Common myeloid progenitor, CD34-positive (primary cell): ENCODE results near the gene RUNX3.

Experiments used
- CTCF ChIA-PET: fragments of 350-600 bp; sonication (Branson Sonifier 250); formaldehyde crosslinking; loops from one replicate; lab custom pipeline; 2021; ENCODE audit warnings: antibody characterized with exemption; lab: Charles Lee
- POLR2A ChIA-PET: fragments of 350-600 bp; sonication (Branson Sonifier 250); formaldehyde crosslinking; loops from one replicate; lab custom pipeline; 2021; ENCODE audit warnings: antibody characterized with exemption; lab: Charles Lee
- DNase-seq, 3 donors: peaks; one replicate each; pipeline versions ENCODE4 v3.0.0 to v3.0.0-alpha.2; 2013
- H3K27ac ChIP-seq, 2 experiments: 1 replicate in 1 of 2; 2 replicates in 1 of 2; pipeline ENCODE4 v1.7.0; 2013; ENCODE audit warnings: inconsistent platforms in 2 of 2, low read length in 2 of 2, mild to moderate bottlenecking in 2 of 2, low read depth in 1 of 2, moderate library complexity in 1 of 2; ENCODE audit not compliant: severe bottlenecking in 2 of 2, insufficient read depth in 1 of 2, poor library complexity in 1 of 2
- H3K27me3 ChIP-seq, 5 experiments: replicated peaks in 2 of 5; 1 replicate in 3 of 5; 2 replicates in 2 of 5; pipeline versions ENCODE4 v1.6.1 to v1.7.0; 2013; ENCODE audit warnings: low read length in 4 of 5, mild to moderate bottlenecking in 2 of 5, moderate library complexity in 2 of 5, inconsistent platforms in 1 of 5; ENCODE audit not compliant: insufficient read depth in 5 of 5, control insufficient read depth in 4 of 5
- H3K36me3 ChIP-seq, 4 experiments: 1 replicate in 2 of 4; 2 replicates in 2 of 4; pipeline versions ENCODE4 v1.6.1 to v1.7.0; 2013; ENCODE audit warnings: low read length in 3 of 4, control low read depth in 1 of 4, mild to moderate bottlenecking in 1 of 4; ENCODE audit not compliant: control insufficient read depth in 4 of 4, insufficient read depth in 4 of 4
- H3K4me1 ChIP-seq, 4 experiments: 1 replicate in 3 of 4; 2 replicates in 1 of 4; pipeline versions ENCODE4 v1.6.1 to v1.7.1; 2013; ENCODE audit warnings: low read length in 3 of 4, mild to moderate bottlenecking in 3 of 4, control low read depth in 1 of 4, inconsistent platforms in 1 of 4, moderate library complexity in 1 of 4; ENCODE audit not compliant: control insufficient read depth in 4 of 4, insufficient read depth in 4 of 4; ENCODE audit errors: control extremely low read depth in 1 of 4
- H3K4me3 ChIP-seq, 7 experiments: 1 replicate in 4 of 7; 2 replicates in 3 of 7; pipeline versions ENCODE4 v1.5.1 to v1.7.0; 2013; ENCODE audit warnings: mild to moderate bottlenecking in 7 of 7, low read length in 6 of 7, moderate library complexity in 6 of 7, inconsistent platforms in 2 of 7, low read depth in 2 of 7, control low read depth in 1 of 7; ENCODE audit not compliant: insufficient read depth in 4 of 7, control insufficient read depth in 1 of 7; ENCODE audit errors: extremely low read depth in 1 of 7
- H3K9me3 ChIP-seq, 5 experiments: 1 replicate in 4 of 5; 2 replicates in 1 of 5; pipeline versions ENCODE4 v1.6.1 to v1.7.1; 2013; ENCODE audit warnings: low read length in 4 of 5, mild to moderate bottlenecking in 2 of 5, inconsistent platforms in 1 of 5, low read depth in 1 of 5, moderate library complexity in 1 of 5; ENCODE audit not compliant: control insufficient read depth in 4 of 5, insufficient read depth in 2 of 5; ENCODE audit errors: control extremely low read depth in 1 of 5
- WGBS: methylation state at CpG from one replicate; pipeline ENCODE4 v1.1.5; 2013; ENCODE audit not compliant: insufficient coverage; 5-methylcytosine and 5-hydroxymethylcytosine counted together

The RUNX3 gene

GRCh38 chr1:24967555-24967954, 37.5 kb upstream of the RUNX3 start:
- no peaks in the 10 kb centered on the region for H3K36me3 ChIP-seq
- H3K27ac ChIP-seq, result no peak overlapping the region
- no peak for DNase-seq
- no peaks in the 10 kb centered on the region for H3K27me3 ChIP-seq
- POLR2A ChIA-PET, result no interaction called here
- no peak overlapping the region for H3K4me3 ChIP-seq
- CTCF ChIA-PET, result interaction anchor here (0.9 to 2.5 kb wide), 6 partner anchors 14 to 69 kb away, joined by 3 to 7 read pairs (median 4); no protein-coding TSS in a partner anchor
- no peaks in the 10 kb centered on the region for H3K9me3 ChIP-seq
- no CpG with 5 or more reads among the region's 3 CpGs for WGBS
- H3K4me1 ChIP-seq, result peaks cover 0 to 83% (median 27%) of the 10 kb centered on the region in 4 experiments

- CTCF ChIA-PET, result interaction anchor here (1.1 to 2.7 kb wide), 6 partner anchors 13 to 70 kb away, joined by 3 to 7 read pairs (median 4); no protein-coding TSS in a partner anchor
- DNase-seq, result peak in 2 of 3 donors; percentile 66 to 70
- POLR2A ChIA-PET, result no interaction called here
- Histone ChIP-seq H3K4me1 (peaks cover 0 to 82% (median 26%) of the 10 kb centered on the region in 4 experiments), H3K27ac (no peak overlapping the region), H3K9me3 (no peaks in the 10 kb centered on the region), H3K4me3 (no peak overlapping the region), H3K27me3 (no peaks in the 10 kb centered on the region), H3K36me3 (no peaks in the 10 kb centered on the region)
- 80% methylated on average over 7 of the region's 8 CpGs for WGBS
Observed at GRCh38 chr1:24966724-24967346, 36.8 kb upstream of the RUNX3 start.

DNA sequence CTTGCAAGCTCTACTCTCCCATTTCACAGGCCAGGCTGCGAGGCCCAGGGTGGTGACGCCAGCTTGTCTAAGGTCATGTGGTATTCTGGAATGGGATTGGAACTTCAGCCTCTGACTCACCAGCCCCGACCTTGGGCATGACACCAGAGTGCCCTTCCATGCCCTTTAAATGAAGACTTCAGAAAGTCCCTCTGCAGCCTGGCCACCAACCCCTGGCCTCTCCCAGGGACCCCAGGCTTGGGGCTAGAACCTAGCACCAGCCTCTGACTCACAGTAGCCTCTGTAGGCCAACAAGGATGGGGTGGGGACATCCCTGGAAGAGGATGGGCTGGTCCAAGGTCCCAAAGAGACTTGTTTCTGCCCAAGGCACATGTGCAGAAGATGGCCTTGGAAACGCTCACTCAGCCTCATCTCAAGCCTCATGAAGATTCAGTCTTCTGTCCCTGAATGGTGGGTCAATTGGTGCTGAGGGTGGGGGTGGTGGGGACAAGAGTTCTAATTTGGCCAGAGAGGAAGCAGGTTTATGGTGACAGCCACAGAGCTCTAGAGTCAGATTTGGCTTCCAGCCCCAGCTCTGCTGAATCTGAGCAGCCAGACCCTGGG, 36.1 kb upstream of the RUNX3 start:
- Histone ChIP-seq H3K27me3 (no peaks in the 10 kb centered on the region), H3K4me3 (no peak overlapping the region), H3K4me1 (peaks cover 0 to 76% (median 20%) of the 10 kb centered on the region in 4 experiments), H3K27ac (no peak overlapping the region), H3K9me3 (no peaks in the 10 kb centered on the region), H3K36me3 (no peaks in the 10 kb centered on the region)
- ChIA-PET CTCF (interaction anchor here (1.0 to 2.7 kb wide), 5 partner anchors 8 to 71 kb away, joined by 3 to 7 read pairs (median 4); no protein-coding TSS in a partner anchor), POLR2A (no interaction called here)
- DNase-seq, result no peak
- 67% methylated on average over 3 of the region's 4 CpGs for WGBS

- WGBS, result 96% methylated on average over 8 of the region's 10 CpGs
- no peak overlapping the region for H3K27ac ChIP-seq
- DNase-seq, result no peak
Observed at GRCh38 chr1:24965571-24965930, 35.5 kb upstream of the RUNX3 start.

DNA sequence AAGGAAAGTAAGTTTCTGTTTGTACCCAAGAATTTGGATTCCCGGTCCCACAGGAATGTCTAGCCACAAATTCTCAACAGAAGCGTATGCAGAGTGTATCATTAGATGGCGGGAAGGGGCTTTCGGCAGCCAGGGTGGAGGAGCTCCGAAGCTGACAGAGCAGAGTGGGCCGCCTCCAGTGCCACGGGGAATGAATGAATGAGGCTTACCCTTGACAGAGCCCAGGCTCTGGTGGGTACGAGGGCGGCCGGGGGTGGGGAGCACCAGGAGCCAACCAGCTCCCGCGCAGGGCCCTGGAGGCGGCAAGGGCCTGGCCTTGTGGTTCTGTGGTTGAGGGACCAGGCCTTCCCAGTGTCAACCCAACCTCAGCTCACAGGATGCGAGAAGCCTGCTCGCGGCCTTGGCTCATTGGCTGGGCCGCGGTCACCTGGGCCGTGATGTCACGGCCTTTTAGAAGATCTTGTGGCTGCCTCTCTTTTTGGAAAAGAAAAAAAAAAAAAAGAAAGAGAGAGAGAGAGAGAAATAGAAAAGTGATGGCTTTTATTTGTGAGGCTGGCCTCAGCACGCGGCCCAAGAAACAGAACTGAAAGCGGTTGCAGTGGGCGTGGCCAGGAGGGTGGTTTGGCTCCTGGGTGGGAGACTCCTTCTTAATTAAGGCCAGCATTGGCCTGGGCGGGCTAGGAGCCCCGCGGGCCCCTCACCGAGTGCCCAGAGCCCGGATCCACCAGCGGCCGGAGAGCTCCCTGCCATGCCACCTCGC, 34.9 kb upstream of the RUNX3 start:
- Histone ChIP-seq H3K4me3 (no peak overlapping the region), H3K9me3 (no peaks in the 10 kb centered on the region), H3K36me3 (no peaks in the 10 kb centered on the region), H3K4me1 (peaks cover 0 to 69% (median 8%) of the 10 kb centered on the region in 4 experiments), H3K27me3 (no peaks in the 10 kb centered on the region), H3K27ac (no peak overlapping the region)
- 86% methylated on average over 23 of the region's 32 CpGs for WGBS
- DNase-seq, result peak; percentile 73 to 91 (median 90)
- ChIA-PET POLR2A (no interaction called here), CTCF (interaction anchor here (0.7 to 2.7 kb wide), 7 partner anchors 23 to 69 kb away, joined by 3 to 7 read pairs (median 3); no protein-coding TSS in a partner anchor)

More at GRCh38 chr1:24965571-24965930, 35.5 kb upstream of the RUNX3 start:
- Histone ChIP-seq H3K4me1 (peaks cover 0 to 75% (median 13%) of the 10 kb centered on the region in 4 experiments), H3K27me3 (no peaks in the 10 kb centered on the region), H3K9me3 (no peaks in the 10 kb centered on the region), H3K4me3 (no peak overlapping the region), H3K36me3 (no peaks in the 10 kb centered on the region)
- POLR2A ChIA-PET, result no interaction called here
- CTCF ChIA-PET, result interaction anchor here (1.0 to 2.7 kb wide), 4 partner anchors 9 to 33 kb away, joined by 3 to 7 read pairs (median 4); no protein-coding TSS in a partner anchor

- Histone ChIP-seq H3K27me3 (no peaks in the 10 kb centered on the region), H3K4me1 (peaks cover 0 to 62% (median 6%) of the 10 kb centered on the region in 4 experiments), H3K36me3 (no peaks in the 10 kb centered on the region), H3K9me3 (no peaks in the 10 kb centered on the region), H3K27ac (no peak overlapping the region), H3K4me3 (peak overlapping the region in 1 of 7 experiments; percentile 26)
- WGBS, result 96% methylated on average over 22 of the region's 23 CpGs
- ChIA-PET POLR2A (interaction anchor here (1.0 to 1.2 kb wide), 2 partner anchors 8 to 58 kb away, joined by 3 read pairs; no protein-coding TSS in a partner anchor), CTCF (interaction anchor here (0.6 to 2.7 kb wide), 12 partner anchors 10 to 272 kb away, joined by 3 to 7 read pairs (median 4); no protein-coding TSS in a partner anchor)
- no peak for DNase-seq
Observed at GRCh38 chr1:24963943-24964693, 34.0 kb upstream of the RUNX3 start.
